Measurements from ENCODE around the gene PCDHB1. TPM values are rescaled to one million over a fixed set of nuclear protein-coding genes. Genes with fewer than 3 reads are reported as not detected.

PCDHB1 gene, protein sequence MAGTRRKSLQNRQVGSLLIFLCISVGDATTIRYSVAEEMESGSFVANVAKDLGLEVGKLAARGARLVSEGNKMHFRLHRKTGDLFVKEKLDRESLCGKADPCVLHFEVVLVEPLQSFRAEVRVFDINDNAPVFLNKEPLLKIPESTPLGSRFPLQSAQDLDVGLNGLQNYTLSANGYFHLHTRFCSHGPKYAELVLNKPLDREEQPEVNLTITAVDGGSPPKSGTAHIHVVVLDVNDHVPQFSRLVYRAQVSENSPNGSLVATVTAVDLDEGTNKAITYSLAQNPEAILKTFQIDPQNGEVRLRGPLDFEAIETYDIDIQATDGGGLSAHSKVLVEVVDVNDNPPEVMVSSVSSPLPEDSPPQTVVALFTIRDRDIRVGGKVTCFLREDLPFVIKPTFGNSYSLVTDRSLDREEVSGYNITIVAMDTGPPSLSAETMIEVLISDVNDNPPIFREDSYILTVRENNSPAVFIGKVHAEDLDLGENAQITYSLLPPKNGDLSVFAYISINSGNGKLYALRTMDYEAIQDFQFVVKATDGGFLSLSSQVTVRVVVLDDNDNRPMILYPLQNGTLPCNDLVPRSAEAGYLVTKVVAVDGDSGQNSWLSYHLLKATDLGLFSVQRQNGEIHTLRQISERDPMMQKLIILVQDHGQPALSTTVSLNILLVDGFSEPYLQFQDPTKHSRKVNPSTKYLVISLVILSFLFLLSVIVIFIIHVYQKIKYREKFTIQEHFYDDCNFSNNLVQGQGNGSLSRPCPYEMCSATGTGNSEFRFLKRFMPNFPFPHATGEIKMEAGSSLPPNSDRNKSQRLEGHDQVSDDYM
- not detected for total RNA-seq

DNA sequence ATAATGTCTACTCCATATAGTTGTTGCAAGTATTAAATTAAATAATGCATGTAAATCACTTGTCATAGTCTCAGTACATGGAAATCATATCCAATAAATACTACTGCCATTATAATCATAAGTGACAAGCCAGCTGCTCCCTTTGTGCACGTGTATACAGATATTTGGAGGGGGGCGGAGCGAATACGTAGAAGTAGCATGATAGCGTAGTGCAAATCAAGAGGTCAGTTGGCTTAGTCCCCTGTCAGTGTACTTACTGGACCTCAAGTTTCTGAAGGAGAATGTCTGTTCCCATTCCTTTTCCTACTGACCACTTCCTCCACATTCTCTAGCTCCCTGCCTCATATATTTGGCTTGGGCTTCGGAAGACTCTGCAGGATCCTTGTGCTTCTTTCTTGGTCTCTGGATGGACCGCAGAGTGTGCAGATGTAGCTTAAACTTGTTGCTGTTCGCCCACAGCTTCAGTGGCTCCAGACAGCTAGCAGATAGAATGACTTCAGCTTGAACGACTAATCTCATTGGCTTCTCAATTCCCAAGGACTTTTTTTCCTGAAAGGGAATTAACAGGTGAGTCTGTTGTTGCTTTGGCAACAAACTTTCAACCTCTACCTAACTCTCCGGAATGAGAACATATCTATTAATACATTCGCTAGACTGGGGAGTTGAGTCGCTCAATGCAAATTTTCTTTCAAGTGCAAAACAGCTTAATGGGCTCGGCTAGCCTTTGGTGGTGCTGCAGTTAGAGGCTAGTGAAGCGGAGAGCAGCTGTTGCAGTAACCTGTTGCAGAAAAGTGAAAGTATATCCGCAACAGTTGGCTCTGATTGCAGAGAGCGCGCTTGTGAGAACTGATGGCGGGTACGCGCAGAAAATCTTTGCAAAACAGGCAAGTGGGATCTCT, at the start of gene PCDHB1:
Gene PCDHB1, plus strand, starts transcription at position 753 of the 899 bp plus-strand sequence. Its CDS starts 97 bp downstream, at position 850.

DNA sequence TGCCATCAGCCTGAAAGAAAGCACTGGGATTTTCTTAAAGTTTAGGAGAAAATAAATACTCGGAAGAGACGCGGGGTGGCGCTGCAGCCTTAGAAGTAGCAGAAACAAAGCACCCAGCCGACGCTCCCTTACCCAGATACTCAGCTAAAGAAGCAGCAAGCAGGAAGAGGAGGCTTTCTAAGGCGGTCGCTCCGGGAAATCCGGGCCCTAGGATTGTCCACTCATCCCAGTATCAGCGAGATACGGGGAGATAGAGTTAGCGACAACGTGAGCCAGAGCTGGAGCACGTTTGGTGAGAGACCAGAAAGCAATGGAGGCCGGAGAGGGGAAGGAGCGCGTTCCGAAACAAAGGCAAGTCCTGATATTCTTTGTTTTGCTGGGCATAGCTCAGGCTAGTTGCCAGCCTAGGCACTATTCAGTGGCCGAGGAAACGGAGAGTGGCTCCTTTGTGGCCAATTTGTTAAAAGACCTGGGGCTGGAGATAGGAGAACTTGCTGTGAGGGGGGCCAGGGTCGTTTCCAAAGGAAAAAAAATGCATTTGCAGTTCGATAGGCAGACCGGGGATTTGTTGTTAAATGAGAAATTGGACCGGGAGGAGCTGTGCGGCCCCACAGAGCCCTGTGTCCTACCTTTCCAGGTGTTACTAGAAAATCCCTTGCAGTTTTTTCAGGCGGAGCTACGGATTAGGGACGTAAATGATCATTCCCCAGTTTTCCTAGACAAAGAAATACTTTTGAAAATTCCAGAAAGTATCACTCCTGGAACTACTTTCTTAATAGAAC, 43.5 kb downstream of the PCDHB1 start, which contains the start of gene PCDHB2:
Gene PCDHB2, plus strand, starts transcription at position 135 of the 782 bp plus-strand sequence. Its CDS starts 176 bp downstream, at position 311.

DNA sequence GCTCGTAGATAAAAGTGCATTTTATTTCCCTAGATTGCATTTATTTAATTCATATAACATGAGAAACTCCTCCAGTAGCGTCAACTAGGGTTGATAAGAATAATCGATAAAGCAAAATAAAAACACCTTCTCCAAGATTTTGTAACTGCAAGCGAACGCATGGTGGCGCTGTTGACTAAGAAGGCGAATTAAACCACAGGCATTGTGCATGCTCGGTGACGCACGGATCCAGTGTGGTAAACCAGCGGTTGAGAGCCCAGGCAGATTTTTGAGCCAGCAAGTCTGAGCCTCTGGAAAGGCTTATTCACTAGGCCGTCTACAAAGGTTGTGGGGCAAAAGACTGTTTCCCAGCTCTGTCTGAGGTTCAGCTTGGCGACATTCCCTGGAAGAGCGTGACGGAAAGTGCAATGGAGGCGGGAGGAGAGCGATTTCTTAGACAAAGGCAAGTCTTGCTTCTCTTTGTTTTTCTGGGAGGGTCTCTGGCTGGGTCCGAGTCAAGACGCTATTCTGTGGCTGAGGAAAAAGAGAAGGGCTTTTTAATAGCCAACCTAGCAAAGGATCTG, 49.1 kb downstream of the PCDHB1 start, which contains the start of gene PCDHB3:
Gene PCDHB3, plus strand, starts transcription at position 231 of the 563 bp plus-strand sequence. Its CDS starts 177 bp downstream, at position 408.

Other genes starting within 250 kb of the PCDHB1 start
- not detected for gene PCDHA4, start 244.3 kb upstream of the PCDHB1 start, total RNA-seq
- gene PCDHA5, start 229.8 kb upstream of the PCDHB1 start, total RNA-seq = not detected
- not detected for gene PCDHA6, start 223.4 kb upstream of the PCDHB1 start, total RNA-seq
- gene PCDHA7, start 217.1 kb upstream of the PCDHB1 start, total RNA-seq = not detected
- not detected for gene PCDHA8, start 210.2 kb upstream of the PCDHB1 start, total RNA-seq
- not detected for gene PCDHA9, start 203.0 kb upstream of the PCDHB1 start, total RNA-seq
- gene PCDHA10, start 195.5 kb upstream of the PCDHB1 start, total RNA-seq = not detected
- not detected for gene PCDHA11, start 182.4 kb upstream of the PCDHB1 start, total RNA-seq
- not detected for gene PCDHA12, start 176.1 kb upstream of the PCDHB1 start, total RNA-seq
- gene PCDHA13, start 169.2 kb upstream of the PCDHB1 start, total RNA-seq = not detected
- gene PCDHAC1, start 125.1 kb upstream of the PCDHB1 start, total RNA-seq = not detected
- not detected for gene PCDHAC2, start 84.9 kb upstream of the PCDHB1 start, total RNA-seq
- gene PCDHB2, start 43.2 kb downstream of the PCDHB1 start, total RNA-seq = under 1 TPM; 0.05 to 0.17 TPM
- not detected for gene PCDHB3, start 49.1 kb downstream of the PCDHB1 start, total RNA-seq
- gene PCDHB4, start 70.4 kb downstream of the PCDHB1 start, total RNA-seq = not detected
- not detected for gene PCDHB5, start 83.8 kb downstream of the PCDHB1 start, total RNA-seq
- not detected for gene PCDHB6, start 98.7 kb downstream of the PCDHB1 start, total RNA-seq
- gene PCDHB7, start 121.3 kb downstream of the PCDHB1 start, total RNA-seq = not detected
- gene PCDHB8, start 126.4 kb downstream of the PCDHB1 start, total RNA-seq = not detected
- not detected for gene PCDHB16, start 131.0 kb downstream of the PCDHB1 start, total RNA-seq
- gene PCDHB9, start 135.8 kb downstream of the PCDHB1 start, total RNA-seq = not detected
- not detected for gene PCDHB10, start 141.0 kb downstream of the PCDHB1 start, total RNA-seq
- gene PCDHB11, start 148.3 kb downstream of the PCDHB1 start, total RNA-seq = not detected
- gene PCDHB12, start 157.3 kb downstream of the PCDHB1 start, total RNA-seq = not detected
- not detected for gene PCDHB13, start 162.5 kb downstream of the PCDHB1 start, total RNA-seq
- not detected for gene PCDHB14, start 172.0 kb downstream of the PCDHB1 start, total RNA-seq
- gene PCDHB15, start 194.0 kb downstream of the PCDHB1 start, total RNA-seq = not detected

Data from activated naive CD4-positive, alpha-beta T cell treated with anti-CD3 and anti-CD28 coated beads, Interleukin-2, amount 10 ng/mL, durations not matched to agents 5 hours and 36 hours (primary cell).